RWPE1 (cell line): ENCODE results near the gene SCARF1.

Experiments
- CTCF ChIA-PET: fragments of 350-600 bp; sonication (Branson Sonifier 250); formaldehyde crosslinking; extraction: SDS; loops from one replicate; lab custom pipeline; 2021; lab: Yijun Ruan, JAX
- POLR2A ChIA-PET: fragments of 400-600 bp; formaldehyde crosslinking; extraction: SDS; loops from one replicate; lab custom pipeline; 2020; ENCODE audit warnings: antibody characterized with exemption; ENCODE audit not compliant: low non-redundant PET; lab: Yijun Ruan, JAX
- DNase-seq: peaks from one replicate; pipeline ENCODE4 v3.0.0; 2012; ENCODE audit warnings: low spot score
- H3K27ac ChIP-seq: fragments of 450-650 bp; 2 replicates; pipeline ENCODE4 v1.5.1; 2017
- TF ChIP-seq, protein P1 (sequence below): fragments of 450-650 bp; conservative IDR thresholded peaks from 2 replicates; pipeline ENCODE4 v1.5.1; 2017; ENCODE audit warnings: low read depth, mild to moderate bottlenecking

Gene SCARF1

DNA sequence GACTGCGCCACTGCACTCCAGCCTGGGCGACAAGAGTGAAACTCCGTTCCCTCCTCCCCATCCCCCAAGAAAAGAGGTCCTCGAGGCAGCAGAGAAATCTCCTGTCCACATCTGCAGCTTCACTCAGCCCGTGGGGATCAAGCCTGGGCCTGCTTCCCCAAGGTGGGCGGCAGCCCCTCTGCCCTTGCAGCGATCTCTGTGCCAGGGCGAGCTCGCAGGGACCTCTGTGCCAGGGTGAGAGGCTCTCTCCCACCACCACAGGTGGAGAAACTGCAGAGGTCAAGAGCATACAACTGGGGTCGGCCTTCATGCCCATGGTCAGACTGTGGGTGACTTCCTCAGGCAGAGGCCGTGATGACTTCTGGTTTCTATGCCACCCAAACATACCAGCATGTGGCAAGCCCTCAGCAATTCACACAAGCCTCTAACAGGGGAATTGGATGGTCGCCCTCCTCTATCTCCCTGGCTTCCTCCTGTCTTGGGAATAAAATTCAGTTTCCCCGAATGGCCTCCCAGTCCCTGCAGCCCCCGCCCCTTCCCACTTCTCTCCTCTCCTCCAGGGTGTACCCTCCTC is 22.4 kb downstream of the SCARF1 start:
- TF ChIP-seq, protein P1, sequence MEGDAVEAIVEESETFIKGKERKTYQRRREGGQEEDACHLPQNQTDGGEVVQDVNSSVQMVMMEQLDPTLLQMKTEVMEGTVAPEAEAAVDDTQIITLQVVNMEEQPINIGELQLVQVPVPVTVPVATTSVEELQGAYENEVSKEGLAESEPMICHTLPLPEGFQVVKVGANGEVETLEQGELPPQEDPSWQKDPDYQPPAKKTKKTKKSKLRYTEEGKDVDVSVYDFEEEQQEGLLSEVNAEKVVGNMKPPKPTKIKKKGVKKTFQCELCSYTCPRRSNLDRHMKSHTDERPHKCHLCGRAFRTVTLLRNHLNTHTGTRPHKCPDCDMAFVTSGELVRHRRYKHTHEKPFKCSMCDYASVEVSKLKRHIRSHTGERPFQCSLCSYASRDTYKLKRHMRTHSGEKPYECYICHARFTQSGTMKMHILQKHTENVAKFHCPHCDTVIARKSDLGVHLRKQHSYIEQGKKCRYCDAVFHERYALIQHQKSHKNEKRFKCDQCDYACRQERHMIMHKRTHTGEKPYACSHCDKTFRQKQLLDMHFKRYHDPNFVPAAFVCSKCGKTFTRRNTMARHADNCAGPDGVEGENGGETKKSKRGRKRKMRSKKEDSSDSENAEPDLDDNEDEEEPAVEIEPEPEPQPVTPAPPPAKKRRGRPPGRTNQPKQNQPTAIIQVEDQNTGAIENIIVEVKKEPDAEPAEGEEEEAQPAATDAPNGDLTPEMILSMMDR: no peak
- peak overlapping the region; percentile 40 for H3K27ac ChIP-seq
- no peak for DNase-seq
- CTCF ChIA-PET: interaction anchor here (0.9 kb wide), 1 partner anchor 49 kb away, joined by 5 read pairs; no protein-coding TSS in a partner anchor
- POLR2A ChIA-PET: no interaction called here

DNA sequence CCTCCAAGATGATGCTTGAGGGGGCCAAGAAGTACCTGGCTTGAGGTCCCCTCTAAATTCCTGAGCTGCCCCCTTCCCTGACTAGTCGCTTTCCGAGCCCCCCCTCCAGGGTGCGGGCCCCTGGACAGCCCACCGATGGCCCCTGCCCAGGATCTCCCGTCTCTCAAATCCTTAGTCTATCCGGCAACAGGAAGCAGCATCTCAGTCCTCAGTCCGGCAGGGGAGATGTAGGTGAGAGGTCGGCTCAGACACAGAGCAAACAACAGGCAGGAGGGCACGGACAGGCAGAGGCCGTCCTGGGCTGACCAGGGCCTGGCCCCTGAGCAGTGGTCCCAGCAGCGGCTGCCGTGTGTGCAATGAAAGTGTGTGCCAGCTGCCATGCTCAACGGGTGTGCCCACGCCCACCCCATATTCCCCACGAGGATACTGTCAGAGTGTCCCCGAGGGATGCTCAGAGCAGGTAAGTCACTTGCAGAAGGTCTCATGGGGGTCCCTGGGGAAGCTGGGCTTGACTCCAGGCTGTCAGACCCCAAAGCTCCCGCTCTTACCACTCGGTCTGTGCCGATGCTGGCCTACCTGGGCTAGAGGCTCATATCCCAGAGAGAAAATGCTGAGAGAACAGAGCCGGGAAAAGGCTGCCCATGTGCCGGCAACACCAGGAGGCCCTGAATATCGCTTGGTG is 24.1 kb downstream of the SCARF1 start:
- CTCF ChIA-PET: interaction anchor here (0.6 to 0.7 kb wide), 2 partner anchors 8 to 295 kb away, joined by 3 to 4 read pairs; no protein-coding TSS in a partner anchor
- H3K27ac ChIP-seq: peak overlapping the region; percentile 7
- DNase-seq: no peak
- TF ChIP-seq, protein P1: no peak
- POLR2A ChIA-PET: no interaction called here

DNA sequence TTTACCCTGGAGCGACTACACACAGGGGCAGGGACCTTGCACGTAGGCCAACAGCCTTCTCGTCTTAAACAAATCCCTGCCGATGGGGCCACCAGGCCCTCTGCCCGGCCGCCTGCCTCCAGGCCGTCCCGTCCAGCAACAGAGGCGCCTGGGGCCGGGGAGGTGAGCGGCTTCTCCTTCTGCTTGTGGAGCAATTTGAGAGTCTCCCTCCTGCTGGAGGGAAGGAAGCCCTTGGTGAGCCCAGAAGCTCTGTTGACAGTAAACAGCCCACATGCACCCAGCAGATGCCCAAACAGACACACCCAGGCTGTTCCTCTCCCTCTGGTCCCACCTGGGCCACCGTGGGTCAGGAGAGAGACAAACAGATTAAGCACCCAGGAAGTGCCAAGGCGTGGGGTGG is 25.0 kb downstream of the SCARF1 start:
- H3K27ac ChIP-seq: peak overlapping the region; percentile 7; the same call in 1 of the 2 replicates
- DNase-seq: no peak
- CTCF ChIA-PET: no interaction called here
- POLR2A ChIA-PET: no interaction called here
- TF ChIP-seq, protein P1: no peak

DNA sequence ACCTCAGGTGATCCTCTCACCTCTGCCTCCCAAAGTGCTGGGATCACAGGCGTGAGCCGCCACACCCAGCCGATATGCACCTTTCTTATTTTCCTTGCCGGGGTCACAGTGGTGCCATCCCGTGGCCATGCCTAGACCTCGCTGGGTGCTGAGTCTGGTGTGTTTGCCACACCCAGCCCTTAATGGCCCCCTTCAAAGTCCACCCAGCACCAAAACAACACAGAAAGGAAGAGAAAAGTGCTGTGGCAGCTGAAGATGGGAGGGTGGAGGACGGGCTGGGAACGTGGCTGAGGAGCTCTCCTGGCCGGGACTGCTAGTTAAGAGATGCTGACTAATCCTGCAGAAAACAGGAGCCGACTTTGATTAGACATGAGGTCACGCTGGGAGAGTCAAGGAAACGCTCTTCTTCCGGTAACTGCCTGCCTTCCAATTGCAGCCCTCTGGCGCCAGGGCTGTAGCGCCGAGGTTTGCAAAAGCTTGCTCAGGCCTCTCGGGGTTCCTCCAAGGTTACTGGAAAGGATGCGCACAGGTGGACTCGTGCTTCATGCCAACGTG is 27.8 kb downstream of the SCARF1 start:
- peak overlapping the region; percentile 25 for H3K27ac ChIP-seq
- peak; percentile 49 for DNase-seq
- TF ChIP-seq, protein P1: no peak
- CTCF ChIA-PET: interaction anchor here (1.5 to 2.3 kb wide), 2 partner anchors 12 to 43 kb away, joined by 6 to 9 read pairs; no protein-coding TSS in a partner anchor
- POLR2A ChIA-PET: no interaction called here

DNA sequence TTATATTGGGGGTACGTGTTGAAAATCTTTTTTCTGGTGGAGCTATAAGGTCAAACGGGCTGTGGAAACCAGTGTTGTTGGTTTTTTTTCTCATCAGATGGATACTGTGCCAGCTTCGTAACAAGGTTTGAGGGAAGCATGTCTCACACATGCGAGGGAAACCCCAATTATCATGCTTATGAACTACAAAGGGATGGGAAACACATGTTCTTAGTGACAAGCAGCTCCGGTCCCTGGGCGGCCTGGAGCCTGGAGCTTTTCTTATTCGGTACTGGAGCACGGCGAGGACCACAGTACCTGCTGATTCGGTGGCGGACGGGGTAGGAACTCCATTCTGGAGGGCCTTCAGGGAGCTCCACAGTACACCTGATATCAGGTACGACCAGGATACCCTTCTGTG is 29.4 kb downstream of the SCARF1 start:
- POLR2A ChIA-PET: no interaction called here
- TF ChIP-seq, protein P1: no peak

DNA sequence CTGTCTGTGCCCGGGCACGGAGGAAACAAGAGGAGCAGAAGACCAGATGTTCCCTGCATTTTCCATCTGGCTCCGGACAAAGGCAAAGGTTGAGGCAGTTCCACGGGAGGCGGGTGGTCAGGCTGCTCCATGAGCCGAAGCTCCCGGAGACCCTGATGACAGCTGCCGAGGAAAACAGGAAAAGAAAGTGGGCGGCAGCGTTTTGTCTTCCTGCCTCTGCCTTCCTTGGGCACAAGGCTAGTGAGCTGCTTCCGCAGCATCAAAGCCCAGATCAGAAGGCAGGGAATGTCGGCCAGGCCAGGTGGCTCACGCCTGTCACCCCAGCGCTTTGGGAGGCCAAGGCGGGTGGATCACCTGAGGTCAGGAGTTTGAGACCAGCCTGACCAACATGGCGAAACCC is 33.1 kb downstream of the SCARF1 start:
- POLR2A ChIA-PET: no interaction called here

More for the DNA sequence above, 29.4 kb downstream of the SCARF1 start:
- DNase-seq: no peak
- no peak overlapping the region for H3K27ac ChIP-seq
- CTCF ChIA-PET: interaction anchor here (0.7 to 2.3 kb wide), 2 partner anchors 18 to 42 kb away, joined by 3 to 11 read pairs; no protein-coding TSS in a partner anchor

More for the DNA sequence above, 33.1 kb downstream of the SCARF1 start:
- TF ChIP-seq, protein P1: no peak
- H3K27ac ChIP-seq: no peak overlapping the region
- CTCF ChIA-PET: no interaction called here
- DNase-seq: no peak
